NCI-H774 (cell line): ENCODE results near the gene PLCH2.
"Not testable (repeated sequence)": the region's sequence is repeated elsewhere in the genome, so short reads cannot be mapped to it uniquely, and the experiment has no call there.

Source experiments
- DNase-seq: peaks from one replicate; lab custom pipeline; 2025; lab: John Stamatoyannopoulos, UW

The PLCH2 gene

GRCh38 chr1:2443277-2444137 is 32.6 kb upstream of the PLCH2 start:
- DNase-seq, result no peak

- no peak for DNase-seq
Observed at GRCh38 chr1:2444138-2444591, 31.9 kb upstream of the PLCH2 start.

GRCh38 chr1:2445162-2445822 is 30.8 kb upstream of the PLCH2 start:
- DNase-seq, result no peak

GRCh38 chr1:2445823-2446215 is 30.3 kb upstream of the PLCH2 start:
- no peak for DNase-seq

GRCh38 chr1:2446394-2446793 is 29.7 kb upstream of the PLCH2 start:
- DNase-seq, result no peak

- DNase-seq, result no peak
Observed at GRCh38 chr1:2446861-2447260, 29.2 kb upstream of the PLCH2 start.

- DNase-seq, result no peak
Observed at GRCh38 chr1:2447276-2448097, 28.6 kb upstream of the PLCH2 start.

GRCh38 chr1:2448098-2448445 is 28.0 kb upstream of the PLCH2 start:
- no peak for DNase-seq

GRCh38 chr1:2449636-2450454 is 26.2 kb upstream of the PLCH2 start:
- DNase-seq, result no peak

- no peak for DNase-seq
Observed at GRCh38 chr1:2451741-2452140, 24.3 kb upstream of the PLCH2 start.

- DNase-seq, result no peak
Observed at GRCh38 chr1:2452201-2452931, 23.7 kb upstream of the PLCH2 start.

- DNase-seq, result no peak
Observed at GRCh38 chr1:2452932-2453315, 23.2 kb upstream of the PLCH2 start.

- no peak for DNase-seq
Observed at GRCh38 chr1:2454227-2454626, 21.9 kb upstream of the PLCH2 start.

- DNase-seq, result no peak
Observed at GRCh38 chr1:2455757-2456156, 20.3 kb upstream of the PLCH2 start.

GRCh38 chr1:2457444-2457843 is 18.6 kb upstream of the PLCH2 start:
- no peak for DNase-seq

- no peak for DNase-seq
Observed at GRCh38 chr1:2458687-2459086, 17.4 kb upstream of the PLCH2 start.

GRCh38 chr1:2459102-2459753 is 16.9 kb upstream of the PLCH2 start:
- DNase-seq, result not testable (repeated sequence)

- DNase-seq, result no peak
Observed at GRCh38 chr1:2459757-2460156, 16.3 kb upstream of the PLCH2 start.

- no peak for DNase-seq
Observed at GRCh38 chr1:2460203-2460602, 15.9 kb upstream of the PLCH2 start.

- DNase-seq, result no peak
Observed at GRCh38 chr1:2460996-2461751, 14.9 kb upstream of the PLCH2 start.
